Endothelial cell of umbilical vein (primary cell): ENCODE results near the gene MAML3.

Experiments used
- MYC ChIP-seq: IDR thresholded peaks from one replicate; pipeline ENCODE4 v1.6.1; 2011; ENCODE audit warnings: mild to moderate bottlenecking, low read depth, low read length
- TF ChIP-seq, protein P1 (sequence below), 2 donors: IDR thresholded peaks; 1 replicate in 1 of 2; 2 replicates in 1 of 2; pipeline ENCODE4 v1.5.1; 2011; ENCODE audit warnings: low read length in 2 of 2, mild to moderate bottlenecking in 2 of 2, moderate library complexity in 2 of 2, control low read depth in 1 of 2, inconsistent platforms in 1 of 2, low read depth in 1 of 2; ENCODE audit not compliant: insufficient read depth in 1 of 2; ENCODE audit errors: extremely low read depth in 1 of 2

DNA sequence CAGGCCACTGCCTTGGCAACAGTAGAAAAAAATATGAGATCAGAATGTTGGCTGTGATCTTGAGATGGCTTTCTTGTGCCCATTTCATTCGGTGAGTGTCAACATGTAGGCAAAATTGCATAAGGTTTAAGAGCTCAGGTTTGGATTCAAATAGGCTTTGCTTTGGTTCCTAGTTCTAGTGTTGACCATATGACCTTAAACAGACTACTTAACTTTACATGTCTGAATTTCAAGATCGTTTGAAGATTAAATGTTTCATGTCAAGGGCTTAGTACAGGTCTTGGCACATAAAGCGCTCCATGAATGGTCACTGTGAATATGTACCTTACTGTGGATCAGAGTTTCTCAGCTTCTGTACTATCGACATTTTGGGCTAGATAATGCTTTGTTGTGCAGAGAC, 284.2 kb downstream of the MAML3 start:
- TF ChIP-seq MYC = no peak
- TF ChIP-seq, protein P1, sequence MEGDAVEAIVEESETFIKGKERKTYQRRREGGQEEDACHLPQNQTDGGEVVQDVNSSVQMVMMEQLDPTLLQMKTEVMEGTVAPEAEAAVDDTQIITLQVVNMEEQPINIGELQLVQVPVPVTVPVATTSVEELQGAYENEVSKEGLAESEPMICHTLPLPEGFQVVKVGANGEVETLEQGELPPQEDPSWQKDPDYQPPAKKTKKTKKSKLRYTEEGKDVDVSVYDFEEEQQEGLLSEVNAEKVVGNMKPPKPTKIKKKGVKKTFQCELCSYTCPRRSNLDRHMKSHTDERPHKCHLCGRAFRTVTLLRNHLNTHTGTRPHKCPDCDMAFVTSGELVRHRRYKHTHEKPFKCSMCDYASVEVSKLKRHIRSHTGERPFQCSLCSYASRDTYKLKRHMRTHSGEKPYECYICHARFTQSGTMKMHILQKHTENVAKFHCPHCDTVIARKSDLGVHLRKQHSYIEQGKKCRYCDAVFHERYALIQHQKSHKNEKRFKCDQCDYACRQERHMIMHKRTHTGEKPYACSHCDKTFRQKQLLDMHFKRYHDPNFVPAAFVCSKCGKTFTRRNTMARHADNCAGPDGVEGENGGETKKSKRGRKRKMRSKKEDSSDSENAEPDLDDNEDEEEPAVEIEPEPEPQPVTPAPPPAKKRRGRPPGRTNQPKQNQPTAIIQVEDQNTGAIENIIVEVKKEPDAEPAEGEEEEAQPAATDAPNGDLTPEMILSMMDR (IDR thresholded peaks at IDR 0.05; ENCODE audit: extremely low read depth in 1 of 2, insufficient read depth in 1 of 2, low read depth in 1 of 2, low read length in 2 of 2) = no peak
